ENCODE measurements around the gene CAVIN4.
A peak's percentile ranks its signal among the peaks of the same experiment; 100 is the strongest.

- TF ChIP-seq, protein P1, sequence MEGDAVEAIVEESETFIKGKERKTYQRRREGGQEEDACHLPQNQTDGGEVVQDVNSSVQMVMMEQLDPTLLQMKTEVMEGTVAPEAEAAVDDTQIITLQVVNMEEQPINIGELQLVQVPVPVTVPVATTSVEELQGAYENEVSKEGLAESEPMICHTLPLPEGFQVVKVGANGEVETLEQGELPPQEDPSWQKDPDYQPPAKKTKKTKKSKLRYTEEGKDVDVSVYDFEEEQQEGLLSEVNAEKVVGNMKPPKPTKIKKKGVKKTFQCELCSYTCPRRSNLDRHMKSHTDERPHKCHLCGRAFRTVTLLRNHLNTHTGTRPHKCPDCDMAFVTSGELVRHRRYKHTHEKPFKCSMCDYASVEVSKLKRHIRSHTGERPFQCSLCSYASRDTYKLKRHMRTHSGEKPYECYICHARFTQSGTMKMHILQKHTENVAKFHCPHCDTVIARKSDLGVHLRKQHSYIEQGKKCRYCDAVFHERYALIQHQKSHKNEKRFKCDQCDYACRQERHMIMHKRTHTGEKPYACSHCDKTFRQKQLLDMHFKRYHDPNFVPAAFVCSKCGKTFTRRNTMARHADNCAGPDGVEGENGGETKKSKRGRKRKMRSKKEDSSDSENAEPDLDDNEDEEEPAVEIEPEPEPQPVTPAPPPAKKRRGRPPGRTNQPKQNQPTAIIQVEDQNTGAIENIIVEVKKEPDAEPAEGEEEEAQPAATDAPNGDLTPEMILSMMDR (optimal IDR thresholded peaks at IDR 0.05 in 1 of 3, IDR thresholded peaks at IDR 0.05 in 1 of 3, conservative IDR thresholded peaks at IDR 0.05 in 1 of 3; ENCODE audit: extremely low read depth in 1 of 3, insufficient read depth in 2 of 3, low read length in 3 of 3): peak; percentile 80 to 83 (median 82)
- no peak for TF ChIP-seq EZH2 (IDR thresholded peaks at IDR 0.05; ENCODE audit: low read length)
Measured at GRCh38 chr9:100601216-100601615, 23.3 kb downstream of the CAVIN4 start.

Data from keratinocyte (primary cell).